ENCODE data around the gene ABHD5.

DNA sequence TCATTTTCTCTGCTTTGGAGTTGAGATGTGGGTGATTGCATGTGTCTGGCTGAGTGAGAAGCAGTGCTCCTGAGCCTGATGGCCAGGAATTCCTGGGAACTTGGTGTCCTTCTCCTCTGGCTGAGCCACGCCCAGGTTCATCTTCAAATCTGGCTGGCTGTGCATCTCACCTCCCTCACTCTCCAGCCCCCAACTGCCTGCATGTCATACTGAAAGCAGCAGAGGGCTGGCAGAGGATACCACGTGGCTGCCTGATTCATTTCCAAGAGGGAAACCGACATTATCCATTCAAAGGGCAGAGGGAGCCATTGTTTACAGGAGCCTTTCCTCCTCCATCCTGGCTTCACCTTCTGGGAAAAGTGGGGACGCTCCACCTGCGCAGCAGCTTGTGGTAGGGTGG is 57.4 kb downstream of the ABHD5 start:
- no peak for TF ChIP-seq CTCF (IDR thresholded peaks at IDR 0.05)
- TF ChIP-seq POLR2AphosphoS5 (IDR thresholded peaks at IDR 0.05) = no peak
- TF ChIP-seq POLR2A (IDR thresholded peaks at IDR 0.05) = no peak

Measured in stomach (tissue), 4 donors.